Ovary (tissue), 9 donors: ENCODE results near the gene ATP1A4. TPM values are rescaled to one million over a fixed set of nuclear protein-coding genes. Genes with fewer than 3 reads are reported as not detected.

Experiments
- DNase-seq, 5 donors: peaks; one replicate each; pipeline ENCODE4 v3.0.0-alpha.2; 2019 to 2020
- H3K27ac ChIP-seq, 2 donors: fragments of 200-600 bp; one replicate each; pipeline versions ENCODE4 v1.5.1 to v1.8.0; 2019 to 2022
- H3K27me3 ChIP-seq: fragments of 200-600 bp; one replicate; pipeline ENCODE4 v1.8.0; 2022
- H3K36me3 ChIP-seq: fragments of 200-600 bp; sonication (generic); one replicate; pipeline ENCODE4 v1.5.1; 2019
- H3K4me1 ChIP-seq: one replicate; pipeline ENCODE4 v1.8.1; 2013; ENCODE audit warnings: mild to moderate bottlenecking, moderate library complexity; ENCODE audit not compliant: insufficient read depth
- H3K4me3 ChIP-seq: fragments of 200-600 bp; sonication (generic); one replicate; pipeline ENCODE4 v1.5.1; 2017
- H3K9me3 ChIP-seq, 2 donors: fragments of 200-600 bp in 1 of 2; sonication (generic) in 1 of 2; one replicate each; pipeline versions ENCODE4 v1.5.1 to v1.8.1; 2013 to 2019; ENCODE audit warnings: mild to moderate bottlenecking in 1 of 2, moderate library complexity in 1 of 2
- CTCF ChIP-seq, 3 donors: fragments of 450-650 bp in 2 of 3; fragments of 200-600 bp in 1 of 3; IDR thresholded peaks; one replicate each; pipeline versions ENCODE4 v1.5.1 to v1.8.0; 2016 to 2022; ENCODE audit warnings: antibody characterized with exemption in 3 of 3, mild to moderate bottlenecking in 1 of 3
- EP300 ChIP-seq: sonication (generic); formaldehyde crosslinking; IDR thresholded peaks from one replicate; pipeline ENCODE4 v1.6.1; 2017; ENCODE audit warnings: antibody characterized with exemption
- POLR2A ChIP-seq: fragments of 450-650 bp; IDR thresholded peaks from one replicate; pipeline ENCODE4 v1.6.1; 2017; ENCODE audit warnings: antibody characterized with exemption, mild to moderate bottlenecking, moderate library complexity
- WGBS, 3 donors: extraction: QIAGEN DNeasy Blood & Tissue Kit in 1 of 3; methylation state at CpG; one replicate each; pipeline versions ENCODE4 v1.1.5 to v1.1.7; 2013 to 2017; 5-methylcytosine and 5-hydroxymethylcytosine counted together
- intact Hi-C, 4 donors: fragments of 100-400 bp; cut with DNase I; formaldehyde crosslinking; loops; one replicate each; pipeline versions ENCODE4 v1.11.0 to v1.15.1; 2022 to 2023
- polyA plus RNA-seq, 2 donors: library from polyadenylated mRNA; stranded (reverse); fragments of 200-250 nt in 1 of 2; fragments of 350-450 nt in 1 of 2; fragmentation: Illumina TruSeq in 1 of 2; extraction: RNeasy Lipid Tissue Mini Kit (QIAGEN cat#74804) in 1 of 2; gene quantifications; one replicate each; pipeline ENCODE4 v1.2.3, GENCODE V29; 2013 to 2014
- total RNA-seq, 7 donors: library from RNA; depleted of rRNA in 2 of 7; stranded (reverse); fragments of >200 nt in 2 of 7; fragmentation: NEBNext Ultra II Directional in 3 of 7; extraction: Animal tissue kit (Norgen Biotek cat#: 25700) in 3 of 7; gene quantifications; one replicate each; pipeline versions ENCODE4 v1.1.0 to v1.2.4, GENCODE V29; 2016 to 2023
- donor health status: DM: no; HTN: no; CAD: no; lungs with moderate emphysema.
- donor health status: DM: no; HTN: no; CAD: no.
- donor health status: Bipolar disorder and iron deficiency.
- donor health status: DM: yes; HTN: yes; CAD: no.
- donor health status: DM: no; HTN: no; CAD: no.
- donor health status: DM: yes; HTN: yes; CAD: no.

The ATP1A4 gene
- total and polyA plus RNA-seq, 9 donors: 0.22 to 0.37 TPM; not detected in 7

GRCh38 chr1:160169553-160170399 lies 18.4 kb downstream of the ATP1A4 start:
- DNase-seq: no peak
- Histone ChIP-seq H3K36me3 (no peaks in the 10 kb centered on the region), H3K27me3 (no peaks in the 10 kb centered on the region), H3K4me3 (no peak overlapping the region), H3K27ac (no peak overlapping the region), H3K9me3 (no peaks in the 10 kb centered on the region), H3K4me1 (no peaks in the 10 kb centered on the region)
- 56 to 62% (median 61%) methylated on average over 15 of the region's 15 CpGs for WGBS, 3 donors
- intact Hi-C loops: no loop called here
- TF ChIP-seq POLR2A: no peak
- no peak for TF ChIP-seq EP300
- TF ChIP-seq CTCF (IDR thresholded peaks at IDR 0.05): no peak

- Histone ChIP-seq H3K9me3 (no peaks in the 10 kb centered on the region), H3K27me3 (no peaks in the 10 kb centered on the region), H3K4me1 (no peaks in the 10 kb centered on the region), H3K36me3 (no peaks in the 10 kb centered on the region), H3K4me3 (no peak overlapping the region), H3K27ac (no peak overlapping the region)
- no peak for DNase-seq
- intact Hi-C loops: no loop called here
- TF ChIP-seq EP300: no peak
- no peak for TF ChIP-seq CTCF (IDR thresholded peaks at IDR 0.05)
- TF ChIP-seq POLR2A: no peak
- WGBS, 3 donors: 87 to 90% (median 90%) methylated on average over 4 of the region's 4 CpGs
Measured at GRCh38 chr1:160171354-160171753, 20.0 kb downstream of the ATP1A4 start.

- no peak for DNase-seq
- TF ChIP-seq EP300 (no peak), CTCF (IDR thresholded peaks at IDR 0.05) (no peak), POLR2A (no peak)
- H3K27me3 ChIP-seq: no peaks in the 10 kb centered on the region
- H3K9me3 ChIP-seq: no peaks in the 10 kb centered on the region
- no peaks in the 10 kb centered on the region for H3K36me3 ChIP-seq
- no peak overlapping the region for H3K4me3 ChIP-seq
- WGBS, 3 donors: 46 to 52% (median 50%) methylated on average over 9 of the region's 9 CpGs
- intact Hi-C loops: no loop called here
- H3K27ac ChIP-seq: no peak overlapping the region
- H3K4me1 ChIP-seq: no peaks in the 10 kb centered on the region
Measured at GRCh38 chr1:160171980-160172379, 20.6 kb downstream of the ATP1A4 start.

- no peaks in the 10 kb centered on the region for H3K4me1 ChIP-seq
- no peak for DNase-seq
- H3K36me3 ChIP-seq: no peaks in the 10 kb centered on the region
- no peak overlapping the region for H3K4me3 ChIP-seq
- TF ChIP-seq POLR2A (no peak), EP300 (no peak), CTCF (IDR thresholded peaks at IDR 0.05) (no peak)
- intact Hi-C loops: no loop called here
- no peak overlapping the region for H3K27ac ChIP-seq
- no peaks in the 10 kb centered on the region for H3K27me3 ChIP-seq
- H3K9me3 ChIP-seq: no peaks in the 10 kb centered on the region
- WGBS, 3 donors: 91 to 96% (median 94%) methylated on average over 2 of the region's 2 CpGs
Measured at GRCh38 chr1:160177231-160177630, 25.8 kb downstream of the ATP1A4 start.
